Measurements from ENCODE around the gene KIF2B. TPM values are rescaled to one million over a fixed set of nuclear protein-coding genes. Genes with fewer than 3 reads are reported as not detected.
"Not testable (repeated sequence)": the region's sequence is repeated elsewhere in the genome, so short reads cannot be mapped to it uniquely, and the experiment has no call there.

Gene KIF2B
- not detected for total RNA-seq

DNA sequence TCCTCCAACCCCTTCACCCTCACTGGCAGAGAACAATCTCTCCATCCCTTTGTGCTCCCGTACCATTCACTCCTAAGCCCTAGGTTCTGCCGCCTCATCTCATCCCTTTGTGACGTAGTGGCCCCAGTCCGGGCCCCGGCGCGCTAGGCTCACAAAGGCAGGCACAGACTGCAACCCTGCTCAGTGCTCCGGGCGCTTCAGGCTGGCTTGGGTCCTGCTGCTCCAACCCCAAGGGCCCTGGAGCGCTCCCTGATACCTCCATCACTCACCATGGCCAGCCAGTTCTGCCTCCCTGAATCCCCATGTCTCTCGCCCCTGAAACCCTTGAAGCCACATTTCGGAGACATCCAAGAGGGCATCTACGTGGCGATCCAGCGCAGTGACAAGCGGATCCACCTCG, at the start of gene KIF2B:
Gene KIF2B (plus strand): TSS at position 164 of the 400 bp plus-strand sequence. CDS start 107 bp downstream, at position 271.
- POLR2A ChIA-PET: no interaction called here
- CTCF ChIA-PET: no interaction called here

- CTCF ChIA-PET: no interaction called here
- POLR2A ChIA-PET: no interaction called here
These were observed 42.4 kb upstream of the KIF2B start for GRCh38 chr17:53780320-53780719.

DNA sequence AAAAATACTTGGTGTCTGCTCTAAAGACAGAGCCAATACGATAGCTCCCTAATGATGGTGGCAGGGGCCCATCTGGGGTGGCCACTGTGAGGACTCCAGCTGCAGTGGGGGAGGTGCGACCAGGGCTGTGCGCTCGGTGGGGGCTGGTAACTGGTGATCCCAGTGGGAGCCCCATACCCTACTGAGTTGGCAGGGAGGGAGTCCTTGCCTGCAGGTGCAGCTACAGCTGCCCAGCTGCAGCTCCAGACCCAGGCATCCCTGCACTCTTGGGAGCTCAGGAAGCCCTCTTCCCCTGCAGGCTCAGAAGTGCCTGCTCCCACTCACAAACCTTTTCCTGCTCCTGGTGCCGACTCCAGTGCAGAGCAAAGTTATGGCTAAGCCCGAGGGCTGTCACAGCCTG, 31.2 kb upstream of the KIF2B start:
- ChIA-PET CTCF (no interaction called here), POLR2A (no interaction called here)

DNA sequence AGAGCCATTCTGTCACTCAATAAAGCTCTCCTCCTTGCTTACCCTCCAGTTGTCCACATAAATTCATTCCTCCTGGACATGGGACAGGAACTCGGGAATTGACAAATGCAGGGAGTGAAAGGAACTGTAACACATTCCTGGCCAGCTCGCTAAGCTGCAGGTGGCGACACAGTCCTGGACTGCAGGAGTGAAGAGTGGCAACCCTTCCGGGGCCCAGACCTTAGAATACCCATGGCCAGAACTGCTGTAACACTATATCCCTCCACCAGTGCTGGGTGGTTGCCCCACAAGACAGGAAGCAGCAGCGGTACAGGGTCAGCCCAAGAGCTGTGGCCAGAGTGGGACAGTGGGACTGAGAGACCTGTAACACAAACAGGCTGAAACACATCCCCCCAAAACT, 30.3 kb upstream of the KIF2B start:
- CTCF ChIA-PET: no interaction called here
- POLR2A ChIA-PET: no interaction called here

DNA sequence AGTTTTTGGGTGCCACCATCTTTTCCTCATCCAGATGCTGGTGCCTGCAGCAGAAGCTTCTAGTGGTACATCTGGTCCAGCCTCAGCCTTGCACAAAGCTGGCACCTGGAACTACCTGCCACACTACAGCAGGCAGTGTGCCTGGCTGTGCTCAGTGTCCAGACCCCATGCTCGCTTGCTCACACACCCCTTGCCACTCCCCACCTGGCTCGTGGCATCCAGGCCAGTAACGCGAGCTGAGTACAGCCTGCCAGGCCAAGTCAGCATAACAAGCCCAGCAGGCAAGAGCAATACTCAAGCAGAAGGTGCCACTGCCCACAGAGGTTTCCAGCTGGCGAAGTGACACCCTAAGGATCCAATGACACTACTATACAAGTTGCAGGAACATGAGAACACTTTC, 29.7 kb upstream of the KIF2B start:
- POLR2A ChIA-PET: no interaction called here
- CTCF ChIA-PET: no interaction called here

- ChIA-PET POLR2A (no interaction called here), CTCF (interaction anchor here (0.8 kb wide), 1 partner anchor 13 kb away, joined by 6 read pairs; no protein-coding TSS in a partner anchor)
These were observed 27.9 kb upstream of the KIF2B start for GRCh38 chr17:53794875-53795274.

- CTCF ChIA-PET: no interaction called here
- POLR2A ChIA-PET: no interaction called here
These were observed 26.1 kb upstream of the KIF2B start for GRCh38 chr17:53796642-53797041.

DNA sequence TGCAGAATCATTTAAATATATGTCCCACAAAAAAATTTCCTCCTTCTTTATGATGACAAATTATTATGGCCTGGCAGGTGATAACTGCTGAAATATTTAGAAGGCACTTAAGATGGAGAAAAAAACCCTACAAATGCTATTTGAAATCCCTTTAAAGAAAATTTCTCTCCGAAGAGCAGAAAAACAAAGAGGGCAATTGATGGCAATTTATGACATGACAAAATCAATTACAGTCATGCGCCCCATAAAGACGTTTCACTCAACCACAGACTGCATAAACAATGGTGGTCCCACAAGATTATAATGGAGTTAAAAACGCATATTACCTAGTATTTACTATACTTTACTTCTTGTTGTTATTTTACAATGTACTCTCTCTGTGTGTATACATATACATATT, 25.2 kb upstream of the KIF2B start:
- POLR2A ChIA-PET: no interaction called here

GRCh38 chr17:53804437-53804836, 18.3 kb upstream of the KIF2B start:
- POLR2A ChIA-PET: no interaction called here
- CTCF ChIA-PET: no interaction called here

More for the DNA sequence above, 25.2 kb upstream of the KIF2B start:
- CTCF ChIA-PET: no interaction called here

DNA sequence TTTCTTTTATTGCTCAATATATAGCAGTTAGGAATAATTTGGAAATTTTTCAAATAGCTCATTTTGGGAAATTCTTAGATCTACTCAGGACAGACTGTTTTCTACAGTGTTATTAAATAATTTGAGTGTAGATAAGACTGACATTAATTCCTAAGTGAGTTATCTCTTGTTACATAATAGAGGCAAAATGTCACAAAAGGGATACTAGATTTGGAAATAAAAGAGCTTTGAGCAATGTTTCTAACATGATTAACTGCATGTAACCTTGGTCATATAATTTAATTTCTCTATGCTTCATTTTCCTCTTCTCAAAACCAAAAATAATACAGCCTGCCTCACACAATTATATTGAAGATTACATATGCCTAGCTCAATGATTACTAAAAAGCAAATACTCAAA, 16.3 kb upstream of the KIF2B start:
- ChIA-PET CTCF (no interaction called here), POLR2A (no interaction called here)

DNA sequence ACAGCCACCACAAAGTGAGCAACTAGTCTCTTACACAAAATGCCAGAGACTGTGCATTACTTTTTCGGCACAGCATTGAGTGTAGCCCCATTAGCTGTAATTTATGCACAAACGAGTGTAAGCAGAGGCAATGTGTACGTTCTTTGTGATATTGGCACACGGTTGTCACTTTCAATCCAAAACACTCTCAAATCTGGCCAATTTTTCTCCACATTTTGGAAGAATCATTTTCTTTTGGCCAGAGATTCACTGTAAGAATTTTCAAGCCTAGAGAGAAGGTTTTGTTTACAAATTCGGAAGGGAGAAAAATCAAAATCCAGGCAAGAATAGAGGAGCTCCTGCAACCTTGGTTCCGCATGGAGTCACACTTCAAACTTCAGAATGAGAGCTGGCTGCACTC, 15.4 kb upstream of the KIF2B start:
- POLR2A ChIA-PET: no interaction called here

GRCh38 chr17:53818271-53818670, 4.5 kb upstream of the KIF2B start:
- CTCF ChIA-PET: no interaction called here
- POLR2A ChIA-PET: no interaction called here

More for the DNA sequence above, 15.4 kb upstream of the KIF2B start:
- CTCF ChIA-PET: no interaction called here

- POLR2A ChIA-PET: no interaction called here
- CTCF ChIA-PET: no interaction called here
These were observed 3.8 kb upstream of the KIF2B start for GRCh38 chr17:53818929-53819328.

- CTCF ChIA-PET: no interaction called here
- POLR2A ChIA-PET: no interaction called here
These were observed 2.8 kb upstream of the KIF2B start for GRCh38 chr17:53819956-53820355.

- CTCF ChIA-PET: no interaction called here
- POLR2A ChIA-PET: no interaction called here
These were observed 769 bp downstream of the KIF2B start for GRCh38 chr17:53823341-53824050.

DNA sequence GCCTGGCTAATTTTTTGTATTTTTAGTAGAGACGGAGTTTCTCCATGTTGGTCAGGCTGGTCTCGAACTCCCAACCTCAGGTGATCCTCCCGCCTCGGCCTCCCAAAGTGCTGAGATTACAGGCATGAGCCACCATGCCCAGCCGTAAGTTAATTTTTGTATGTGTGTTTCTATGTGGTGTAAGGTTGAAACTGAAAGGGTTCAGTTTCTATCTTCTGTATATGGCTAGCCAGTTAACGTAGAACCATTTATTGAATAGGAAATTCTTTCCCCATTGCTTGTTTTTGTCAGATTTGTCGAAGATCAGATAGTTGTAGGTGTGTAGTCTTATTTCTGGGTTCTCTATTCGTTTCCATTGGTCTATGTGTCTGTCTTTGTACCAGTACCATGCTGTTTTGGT, 12.0 kb downstream of the KIF2B start:
- CTCF ChIA-PET, POLR2A ChIA-PET: not testable (repeated sequence)

- POLR2A ChIA-PET: no interaction called here
- CTCF ChIA-PET: no interaction called here
These were observed 14.4 kb downstream of the KIF2B start for GRCh38 chr17:53837131-53837530.

DNA sequence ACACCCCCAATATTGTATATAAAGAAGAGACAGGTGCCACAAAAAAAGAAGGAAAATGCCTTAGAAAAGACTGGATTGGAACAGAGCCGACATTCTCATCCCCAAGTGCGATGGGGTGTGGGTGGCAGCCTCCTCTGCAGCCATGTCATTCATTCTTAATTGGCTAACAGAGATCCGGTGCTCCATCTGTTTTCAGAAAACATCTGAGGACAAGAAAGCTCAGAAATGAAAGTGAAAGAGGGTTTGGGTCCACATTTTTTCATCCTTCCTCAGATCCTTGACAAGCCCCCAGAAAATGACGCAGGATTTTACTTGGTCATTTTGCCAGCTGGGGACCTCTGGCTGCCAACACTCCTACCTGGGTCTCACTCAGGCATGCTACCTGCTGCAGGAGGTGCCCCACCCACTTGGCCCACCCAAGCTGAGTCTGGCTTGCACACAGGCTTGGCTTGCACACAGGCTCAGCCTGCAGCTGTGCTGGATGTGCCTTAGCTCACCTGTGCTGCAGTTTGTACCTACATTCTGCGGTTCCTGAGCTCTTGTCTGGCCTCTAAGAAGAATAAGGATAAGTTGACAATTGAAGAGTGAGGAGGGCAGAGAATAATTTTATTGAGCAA, 21.9 kb downstream of the KIF2B start:
- CTCF ChIA-PET: no interaction called here
- POLR2A ChIA-PET: no interaction called here

- POLR2A ChIA-PET, CTCF ChIA-PET: not testable (repeated sequence)
These were observed 48.4 kb downstream of the KIF2B start for GRCh38 chr17:53871128-53871527.
